Naive B cell (primary cell): ENCODE data around the gene REV1. TPM values are rescaled to one million over a fixed set of nuclear protein-coding genes. Genes with fewer than 3 reads are reported as not detected.
A peak's percentile ranks its signal among the peaks of the same experiment; 100 is the strongest.
"Not testable (repeated sequence)": the region's sequence is repeated elsewhere in the genome, so short reads cannot be mapped to it uniquely, and the experiment has no call there.

Experiments used
- ATAC-seq, 2 donors: fragments of 150-1000 bp; cut with Tn5 transposase; 2 replicates each; pipeline ENCODE4 v1.10.0; 2021; ENCODE audit warnings: low read depth in 2 of 2, mild to moderate bottlenecking in 2 of 2, moderate library complexity in 2 of 2
- DNase-seq: peaks from one replicate; pipeline ENCODE4 v3.0.0; 2022
- H3K27ac Mint-ChIP-seq, 6 donors: one replicate each; pipeline ENCODE4 v1.8.0; 2020 to 2022; ENCODE audit warnings: mild to moderate bottlenecking in 6 of 6, mixed read lengths in 6 of 6, moderate library complexity in 5 of 6, inconsistent platforms in 2 of 6
- H3K27me3 Mint-ChIP-seq, 3 donors: one replicate each; pipeline ENCODE4 v1.8.0; 2021 to 2022; ENCODE audit warnings: mixed read lengths in 3 of 3, mild to moderate bottlenecking in 1 of 3
- H3K36me3 Mint-ChIP-seq, 2 donors: one replicate each; pipeline ENCODE4 v1.8.0; 2020 to 2022; ENCODE audit warnings: mixed read lengths in 2 of 2, inconsistent platforms in 1 of 2, mild to moderate bottlenecking in 1 of 2
- H3K4me1 Mint-ChIP-seq, 3 donors: one replicate each; pipeline ENCODE4 v1.8.0; 2020 to 2022; ENCODE audit warnings: mixed read lengths in 3 of 3, inconsistent platforms in 1 of 3, mild to moderate bottlenecking in 1 of 3, moderate library complexity in 1 of 3
- H3K4me3 Mint-ChIP-seq, 8 donors: one replicate each; pipeline ENCODE4 v1.8.0; 2020 to 2022; ENCODE audit warnings: mild to moderate bottlenecking in 8 of 8, mixed read lengths in 8 of 8, moderate library complexity in 8 of 8, inconsistent platforms in 2 of 8
- H3K9me3 Mint-ChIP-seq, 7 donors: one replicate each; pipeline ENCODE4 v1.8.0; 2020 to 2022; ENCODE audit warnings: mixed read lengths in 7 of 7, mild to moderate bottlenecking in 5 of 7, inconsistent platforms in 2 of 7, moderate library complexity in 1 of 7
- polyA plus RNA-seq, 6 donors: library from polyadenylated mRNA; unstranded; fragments of 300-500 nt; fragmentation: Illumina TruSeq; gene quantifications; one replicate each; pipeline ENCODE4 v1.2.3, GENCODE V29; 2021; ENCODE audit warnings: low read depth in 6 of 6

Gene REV1
- polyA plus RNA-seq, 6 donors from 2014 or later: 14.7 to 25.8 (median 17.9) TPM

DNA sequence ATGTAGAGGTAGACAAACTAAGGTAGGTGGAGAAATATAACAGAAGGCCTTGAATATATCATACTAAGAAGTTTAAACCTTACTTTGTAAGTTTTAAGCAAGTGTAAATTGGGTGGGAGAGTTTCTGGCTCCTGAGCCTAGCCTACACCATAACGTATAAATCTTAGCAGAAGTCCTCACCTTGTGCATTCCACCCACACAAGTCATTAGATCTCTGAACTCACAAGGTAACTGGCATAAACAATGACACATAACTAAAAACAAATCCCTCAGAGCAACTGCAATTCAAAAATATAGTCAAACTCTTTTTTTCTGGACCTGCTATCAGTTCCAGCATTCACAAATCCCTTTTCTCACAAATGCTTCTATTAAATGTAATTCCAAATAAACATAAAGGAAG lies 9.4 kb downstream of the REV1 start:
- Mint-ChIP-seq H3K9me3 (peaks cover 0 to 2% (median 0%) of the 10 kb centered on the region in 7 donors), H3K36me3 (no peaks in the 10 kb centered on the region), H3K4me1 (peaks cover 30 to 50% (median 32%) of the 10 kb centered on the region in 3 donors), H3K4me3 (peak overlapping the region in 1 of 8 donors; percentile 43), H3K27ac (peak overlapping the region in 1 of 6 donors; percentile 21), H3K27me3 (no peaks in the 10 kb centered on the region)
- ATAC-seq (no peak), DNase-seq (no peak)

DNA sequence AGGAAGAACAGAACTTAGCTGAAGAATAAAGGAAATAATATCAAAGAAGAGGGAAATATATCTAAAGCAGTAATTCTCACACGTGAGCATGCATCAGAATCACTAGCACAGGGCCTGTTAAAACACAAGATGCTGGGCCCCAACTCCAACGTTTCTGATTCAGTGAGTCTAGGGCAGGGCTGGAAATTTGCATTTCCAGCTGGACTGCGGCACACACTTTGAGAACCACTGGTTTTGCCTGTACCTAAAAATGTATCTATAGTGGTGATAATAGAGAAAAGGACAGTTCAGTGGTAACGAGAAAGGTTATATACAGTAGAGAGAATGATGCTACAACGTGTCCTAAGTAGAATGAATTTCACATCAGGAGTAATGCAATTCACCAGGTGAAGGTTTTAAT lies 11.2 kb downstream of the REV1 start:
- Mint-ChIP-seq H3K4me1 (peaks cover 35 to 57% (median 37%) of the 10 kb centered on the region in 3 donors), H3K27me3 (no peaks in the 10 kb centered on the region), H3K9me3 (peaks cover 0 to 2% (median 0%) of the 10 kb centered on the region in 7 donors), H3K4me3 (no peak overlapping the region), H3K36me3 (no peaks in the 10 kb centered on the region), H3K27ac (peak overlapping the region in 1 of 6 donors; percentile 3)
- no peak for DNase-seq
- no peak for ATAC-seq

DNA sequence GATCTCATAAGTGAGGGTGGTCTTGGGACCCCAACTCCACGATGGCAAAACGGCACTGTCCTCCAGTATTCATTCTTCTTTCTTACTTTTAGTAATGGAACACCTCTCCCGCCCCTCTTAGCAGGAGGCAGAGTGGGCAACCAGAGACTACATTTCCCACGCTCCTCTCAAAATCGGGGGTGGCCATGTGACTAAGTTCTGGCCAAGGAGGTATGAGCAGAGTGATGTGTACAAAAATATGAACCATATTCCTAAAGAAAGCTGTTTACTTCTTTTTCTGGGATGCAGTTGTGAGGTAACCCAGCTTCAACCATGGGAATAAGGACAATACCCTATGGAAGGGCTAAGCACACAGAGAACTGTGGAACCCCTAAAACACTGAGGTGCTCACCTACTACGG lies 12.8 kb downstream of the REV1 start:
- no peak overlapping the region for H3K27ac Mint-ChIP-seq
- peak overlapping the region in 1 of 8 donors; percentile 69 for H3K4me3 Mint-ChIP-seq
- no peak for ATAC-seq
- H3K9me3 Mint-ChIP-seq: peaks cover 0 to 2% (median 0%) of the 10 kb centered on the region in 7 donors
- H3K36me3 Mint-ChIP-seq: no peaks in the 10 kb centered on the region
- DNase-seq: no peak
- H3K27me3 Mint-ChIP-seq: no peaks in the 10 kb centered on the region
- peaks cover 36 to 61% (median 41%) of the 10 kb centered on the region in 3 donors for H3K4me1 Mint-ChIP-seq

- Mint-ChIP-seq H3K9me3 (peaks cover 0 to 2% (median 0%) of the 10 kb centered on the region in 7 donors), H3K36me3 (no peaks in the 10 kb centered on the region), H3K4me3 (no peak overlapping the region), H3K27me3 (no peaks in the 10 kb centered on the region), H3K4me1 (peaks cover 40 to 61% (median 43%) of the 10 kb centered on the region in 3 donors), H3K27ac (no peak overlapping the region)
- no peak for DNase-seq
- ATAC-seq: no peak
These were observed 13.2 kb downstream of the REV1 start for GRCh38 chr2:99476629-99477028.

DNA sequence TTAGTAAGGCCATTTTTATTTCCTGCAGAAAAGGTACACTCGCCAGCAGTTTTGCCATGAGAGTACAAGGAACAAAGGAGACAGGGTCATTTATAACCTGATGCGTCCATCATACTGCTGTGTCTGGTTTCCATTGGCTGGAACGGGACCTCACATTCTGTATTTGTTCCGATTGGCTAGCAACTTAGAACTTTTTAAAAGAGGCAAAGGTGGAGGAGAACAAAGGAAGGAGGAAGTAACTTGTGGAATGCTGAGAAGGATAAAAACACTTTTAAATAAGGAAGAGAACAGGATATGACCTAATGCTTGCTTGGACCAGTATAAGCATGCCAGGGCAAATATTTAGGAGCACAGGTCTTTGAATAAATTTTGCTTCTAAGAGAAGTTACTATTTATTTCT lies 14.7 kb downstream of the REV1 start:
- H3K27ac Mint-ChIP-seq: peak overlapping the region in 2 of 6 donors; percentile 13 to 18
- not testable (repeated sequence) for H3K9me3 Mint-ChIP-seq, DNase-seq, ATAC-seq, H3K36me3 Mint-ChIP-seq, H3K27me3 Mint-ChIP-seq, H3K4me3 Mint-ChIP-seq
- peaks cover 44 to 58% (median 47%) of the 10 kb centered on the region in 3 donors for H3K4me1 Mint-ChIP-seq

DNA sequence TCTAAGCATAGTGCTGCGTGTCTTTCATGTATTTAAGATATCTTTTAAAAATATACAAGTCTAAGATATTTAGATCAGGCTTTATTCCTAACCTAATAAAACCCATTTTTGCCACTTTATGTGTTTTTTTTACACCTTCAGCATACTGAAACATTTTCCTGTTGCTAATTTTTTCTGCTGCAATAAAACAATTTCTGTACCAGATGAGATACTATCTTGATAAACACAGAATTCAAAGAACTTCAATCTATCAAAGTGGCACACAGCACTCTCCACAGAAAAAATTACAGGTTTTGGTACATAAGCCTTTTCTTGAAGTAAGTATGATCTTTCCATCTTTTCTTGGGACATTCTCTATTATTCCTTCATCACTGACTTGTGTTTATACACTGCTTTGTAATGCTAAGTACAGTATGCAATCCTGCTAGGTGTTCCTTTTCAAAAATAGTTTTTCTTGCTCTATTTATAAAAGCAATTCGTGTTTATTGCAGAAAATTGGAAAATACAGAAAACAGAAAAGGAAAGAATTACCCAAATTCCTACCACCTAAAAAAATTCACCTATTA lies 16.2 kb downstream of the REV1 start:
- Mint-ChIP-seq H3K27ac (no peak overlapping the region), H3K27me3 (no peaks in the 10 kb centered on the region), H3K4me1 (peaks cover 40 to 52% (median 46%) of the 10 kb centered on the region in 3 donors), H3K4me3 (no peak overlapping the region), H3K9me3 (peaks cover 0 to 6% (median 2%) of the 10 kb centered on the region in 7 donors), H3K36me3 (no peaks in the 10 kb centered on the region)
- DNase-seq (no peak), ATAC-seq (no peak)

- no peak overlapping the region for H3K4me3 Mint-ChIP-seq
- no peaks in the 10 kb centered on the region for H3K27me3 Mint-ChIP-seq
- DNase-seq: no peak
- peaks cover 0 to 6% (median 2%) of the 10 kb centered on the region in 7 donors for H3K9me3 Mint-ChIP-seq
- H3K36me3 Mint-ChIP-seq: no peaks in the 10 kb centered on the region
- no peak for ATAC-seq
- H3K4me1 Mint-ChIP-seq: peaks cover 38 to 50% (median 48%) of the 10 kb centered on the region in 3 donors
- peak overlapping the region in 2 of 6 donors; percentile 3 to 64 for H3K27ac Mint-ChIP-seq
These were observed 17.2 kb downstream of the REV1 start for GRCh38 chr2:99472600-99472960.

GRCh38 chr2:99471654-99472599 lies 17.9 kb downstream of the REV1 start:
- H3K36me3 Mint-ChIP-seq: no peaks in the 10 kb centered on the region
- H3K9me3 Mint-ChIP-seq: peaks cover 0 to 6% (median 2%) of the 10 kb centered on the region in 7 donors
- peaks cover 35 to 47% (median 47%) of the 10 kb centered on the region in 3 donors for H3K4me1 Mint-ChIP-seq
- H3K27me3 Mint-ChIP-seq: no peaks in the 10 kb centered on the region
- no peak overlapping the region for H3K4me3 Mint-ChIP-seq
- H3K27ac Mint-ChIP-seq: peak overlapping the region in 5 of 6 donors; percentile 3 to 66 (median 5)
- no peak for DNase-seq
- ATAC-seq: peak; percentile 50 to 59

DNA sequence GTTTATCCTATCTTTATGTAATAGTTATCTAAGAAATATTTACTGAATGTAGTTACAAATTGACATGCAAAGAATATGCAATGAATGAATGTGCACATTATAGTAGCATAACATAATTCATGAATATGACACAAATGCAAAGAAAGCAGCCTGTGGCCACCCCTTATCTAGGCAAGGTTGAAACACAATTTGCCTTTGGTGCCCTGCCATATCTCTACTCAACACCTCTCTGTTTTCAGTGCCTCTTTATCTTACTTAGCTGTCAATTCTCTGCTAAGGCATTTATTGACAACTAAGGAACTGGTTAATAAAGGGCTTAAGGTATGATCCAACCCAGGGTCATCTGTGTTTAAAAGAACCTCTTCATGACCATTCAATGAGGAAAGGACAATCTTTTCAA lies 18.9 kb downstream of the REV1 start:
- H3K4me3 Mint-ChIP-seq: no peak overlapping the region
- ATAC-seq (no peak), DNase-seq (no peak)
- no peaks in the 10 kb centered on the region for H3K27me3 Mint-ChIP-seq
- no peak overlapping the region for H3K27ac Mint-ChIP-seq
- peaks cover 34 to 45% (median 44%) of the 10 kb centered on the region in 3 donors for H3K4me1 Mint-ChIP-seq
- H3K36me3 Mint-ChIP-seq: no peaks in the 10 kb centered on the region
- peaks cover 0 to 6% (median 2%) of the 10 kb centered on the region in 7 donors for H3K9me3 Mint-ChIP-seq

DNA sequence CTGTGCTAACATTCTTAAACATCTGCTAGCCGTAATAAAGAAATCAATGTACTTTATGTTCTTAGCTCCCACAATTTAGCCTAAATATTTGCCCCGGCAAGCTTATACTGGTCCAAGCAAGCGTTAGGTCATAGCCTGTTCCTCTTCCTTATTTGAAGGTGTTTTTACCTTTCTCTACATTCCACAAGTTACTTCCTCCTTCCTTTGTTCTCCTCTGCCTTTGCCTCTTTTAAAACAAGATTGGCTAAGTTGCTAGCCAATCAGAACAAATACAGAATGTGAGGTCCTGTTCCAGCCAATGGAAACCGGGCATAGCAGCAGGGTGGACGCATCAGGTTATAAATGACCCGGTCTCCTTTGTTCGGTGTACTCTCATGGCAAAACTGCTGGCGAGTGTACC lies 19.4 kb downstream of the REV1 start:
- Mint-ChIP-seq H3K27ac (peak overlapping the region in 2 of 6 donors; percentile 6 to 39), H3K4me1 (peaks cover 38 to 49% (median 45%) of the 10 kb centered on the region in 3 donors)
- not testable (repeated sequence) for ATAC-seq, H3K36me3 Mint-ChIP-seq, H3K9me3 Mint-ChIP-seq, H3K27me3 Mint-ChIP-seq, H3K4me3 Mint-ChIP-seq, DNase-seq

DNA sequence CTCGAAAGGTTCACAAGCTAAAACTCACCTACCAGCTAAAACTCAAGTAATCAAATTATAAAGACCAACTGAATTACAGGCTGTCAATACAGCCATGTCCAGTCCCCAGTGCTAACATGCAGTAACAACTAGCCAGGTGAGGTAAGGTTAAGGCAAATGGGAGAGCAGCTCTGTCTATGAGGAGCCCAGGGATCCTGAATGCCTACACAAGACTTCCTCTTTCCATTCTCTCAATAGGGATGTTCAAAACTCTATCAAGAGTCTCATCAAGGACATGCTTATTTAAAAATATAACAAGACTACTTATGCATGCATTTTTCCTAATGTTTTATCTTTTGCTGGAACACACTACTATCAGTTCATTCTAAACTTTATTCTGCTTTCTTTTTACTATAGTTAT lies 20.4 kb downstream of the REV1 start:
- H3K4me3 Mint-ChIP-seq: no peak overlapping the region
- peaks cover 0 to 6% (median 2%) of the 10 kb centered on the region in 7 donors for H3K9me3 Mint-ChIP-seq
- H3K27ac Mint-ChIP-seq: no peak overlapping the region
- DNase-seq (no peak), ATAC-seq (no peak)
- H3K4me1 Mint-ChIP-seq: peaks cover 31 to 44% (median 42%) of the 10 kb centered on the region in 3 donors
- H3K27me3 Mint-ChIP-seq: no peaks in the 10 kb centered on the region
- H3K36me3 Mint-ChIP-seq: no peaks in the 10 kb centered on the region

DNA sequence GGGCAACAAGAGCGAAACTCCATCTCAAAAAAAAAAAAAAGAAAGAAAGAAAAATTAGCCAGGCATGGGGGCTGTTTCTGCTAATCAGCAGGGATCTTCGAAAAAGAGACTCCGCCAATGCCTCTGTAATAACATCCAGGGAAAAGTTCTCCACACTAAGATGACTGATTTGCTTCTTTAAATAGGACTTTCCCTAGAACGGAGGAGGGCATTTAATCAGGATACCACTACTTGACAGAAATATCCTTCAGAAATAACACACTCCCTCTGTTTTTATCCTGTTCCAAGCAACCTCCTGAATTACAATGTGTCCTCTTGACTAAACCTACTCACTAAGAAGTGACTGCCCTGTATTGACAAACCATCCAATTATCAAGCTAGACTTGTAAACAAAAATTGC lies 21.7 kb downstream of the REV1 start:
- no peak overlapping the region for H3K4me3 Mint-ChIP-seq
- no peaks in the 10 kb centered on the region for H3K27me3 Mint-ChIP-seq
- peaks cover 0 to 6% (median 2%) of the 10 kb centered on the region in 7 donors for H3K9me3 Mint-ChIP-seq
- no peaks in the 10 kb centered on the region for H3K36me3 Mint-ChIP-seq
- peaks cover 26 to 40% (median 38%) of the 10 kb centered on the region in 3 donors for H3K4me1 Mint-ChIP-seq
- peak overlapping the region in 1 of 6 donors; percentile 27 for H3K27ac Mint-ChIP-seq
- DNase-seq: no peak
- no peak for ATAC-seq

- ATAC-seq (no peak), DNase-seq (no peak)
- Mint-ChIP-seq H3K4me1 (peaks cover 25 to 35% (median 34%) of the 10 kb centered on the region in 3 donors), H3K4me3 (no peak overlapping the region), H3K27me3 (no peaks in the 10 kb centered on the region), H3K9me3 (peaks cover 0 to 6% (median 2%) of the 10 kb centered on the region in 7 donors), H3K36me3 (no peaks in the 10 kb centered on the region), H3K27ac (no peak overlapping the region)
These were observed 22.4 kb downstream of the REV1 start for GRCh38 chr2:99467390-99467789.
